ENCODE data around the gene ZNF701.
"Not testable (repeated sequence)": the region's sequence is repeated elsewhere in the genome, so short reads cannot be mapped to it uniquely, and the experiment has no call there.

ZNF701 gene

DNA sequence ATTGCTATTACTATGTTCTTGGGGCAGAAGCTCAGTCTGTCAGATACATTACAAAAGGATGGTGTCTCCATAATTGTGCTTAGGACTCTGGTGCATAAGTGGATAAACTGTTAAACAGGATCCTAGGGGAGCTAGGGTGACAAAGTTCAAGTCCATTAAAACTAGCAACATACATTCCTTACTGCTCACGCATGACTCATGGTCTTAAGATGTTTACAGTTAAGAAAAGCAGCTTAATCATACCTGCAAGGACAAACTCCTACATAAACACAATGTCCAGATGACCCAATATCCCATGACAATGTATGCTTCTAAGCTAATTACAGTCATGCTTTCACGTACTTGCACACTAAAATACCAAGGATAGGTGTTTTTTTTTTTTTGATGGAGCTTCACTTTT, 3.5 kb upstream of the ZNF701 start:
- DNase-seq = no peak

GRCh38 chr19:52567921-52568320, 2.2 kb upstream of the ZNF701 start:
- DNase-seq = no peak

DNA sequence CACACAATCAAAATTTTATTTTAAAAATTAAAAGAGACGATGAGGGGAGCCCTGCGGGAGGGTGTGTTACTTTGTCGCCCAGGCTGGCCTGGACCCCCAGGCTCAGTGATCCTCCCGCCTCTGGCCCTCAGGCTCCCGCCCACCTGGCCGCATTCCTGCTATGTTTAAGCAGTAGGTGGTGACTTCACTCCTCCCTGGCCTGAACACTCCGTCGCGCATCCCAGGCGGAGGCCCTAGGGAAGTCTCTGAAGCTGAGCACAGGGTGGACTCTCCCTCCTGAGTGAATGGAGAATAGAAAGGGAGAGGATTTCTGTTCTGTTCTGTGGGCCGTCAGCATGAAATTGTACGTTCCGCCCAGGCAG, 468 bp upstream of the ZNF701 start:
- DNase-seq = not testable (repeated sequence)

DNA sequence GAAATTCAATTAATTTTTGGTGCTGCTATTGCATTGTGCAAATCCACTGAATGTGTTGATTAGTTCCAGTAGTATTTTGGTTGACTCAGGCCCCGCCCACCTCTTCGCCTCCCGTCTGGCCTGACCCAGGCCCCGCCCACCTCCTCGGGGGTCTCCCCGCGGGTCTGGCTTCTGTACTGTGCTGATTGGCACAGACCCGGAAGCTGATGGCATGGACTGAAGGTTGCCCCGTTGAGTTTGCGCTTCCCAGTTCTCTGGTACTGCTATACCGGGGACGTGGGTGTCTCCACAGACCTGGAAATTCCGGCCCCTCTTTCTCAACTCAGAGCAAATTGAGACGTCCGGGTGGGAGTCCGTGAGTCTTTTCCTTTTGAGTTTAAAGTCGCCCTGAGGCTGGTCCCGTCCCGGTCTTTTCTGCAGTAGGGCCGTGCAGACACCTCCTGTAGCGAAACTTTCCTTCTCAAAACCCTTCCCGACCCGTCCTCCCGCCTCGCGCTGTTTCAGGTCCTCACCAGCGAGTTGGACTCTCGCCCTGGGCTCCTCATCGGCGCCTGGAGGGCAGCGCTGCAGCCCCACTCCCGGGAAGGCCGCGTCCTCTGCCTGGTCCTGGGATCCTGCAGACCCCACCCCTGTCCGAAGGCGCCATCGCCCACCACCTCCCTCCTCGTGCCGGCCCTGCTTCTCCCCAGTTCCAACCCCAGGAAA, 14.8 kb downstream of the ZNF701 start:
- DNase-seq = no peak

- no peak for DNase-seq
Measured at GRCh38 chr19:52585604-52586003, 15.5 kb downstream of the ZNF701 start.

DNA sequence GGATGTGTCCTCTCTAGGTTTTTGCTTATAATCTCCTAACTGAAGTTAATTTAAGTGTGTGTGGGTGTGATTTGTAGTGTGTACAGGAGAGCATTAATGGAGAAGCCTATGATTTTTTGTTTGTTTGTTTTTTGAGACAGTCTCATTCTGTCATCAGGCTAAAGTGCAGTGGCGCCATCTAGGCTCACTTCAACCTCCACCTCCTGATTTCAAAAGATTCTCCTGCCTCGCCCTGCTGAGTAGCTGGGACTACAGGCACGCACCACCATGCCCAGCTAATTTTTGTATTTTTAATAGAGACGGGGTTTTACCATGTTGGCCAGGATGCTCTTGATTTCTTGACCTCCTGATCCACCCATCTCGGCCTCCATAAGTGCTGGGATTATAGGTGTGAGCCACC, 20.6 kb downstream of the ZNF701 start:
- DNase-seq = no peak

- DNase-seq = no peak
Measured at GRCh38 chr19:52592301-52592700, 22.2 kb downstream of the ZNF701 start.

DNA sequence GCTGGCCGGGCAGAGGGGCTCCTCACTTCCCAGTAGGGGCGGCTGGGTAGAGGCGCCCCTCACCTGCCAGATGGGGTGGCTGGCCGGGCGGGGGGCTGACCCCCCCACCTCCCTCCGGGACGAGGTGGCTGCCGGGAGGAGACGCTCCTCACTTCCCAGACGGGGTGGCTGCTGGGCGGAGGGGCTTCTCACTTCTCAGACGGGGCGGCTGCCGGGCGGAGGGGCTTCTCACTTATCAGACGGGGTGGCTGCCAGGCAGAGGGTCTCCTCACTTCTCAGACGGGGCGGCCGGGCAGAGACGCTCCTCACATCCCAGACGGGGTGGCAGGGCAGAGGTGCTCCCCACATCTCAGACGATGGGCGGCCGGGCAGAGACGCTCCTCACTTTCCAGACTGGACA, 23.4 kb downstream of the ZNF701 start:
- not testable (repeated sequence) for DNase-seq

- no peak for DNase-seq
Measured at GRCh38 chr19:52599241-52599640, 29.2 kb downstream of the ZNF701 start.

- DNase-seq = peak; percentile 2
Measured at GRCh38 chr19:52600639-52601024, 30.5 kb downstream of the ZNF701 start.

DNA sequence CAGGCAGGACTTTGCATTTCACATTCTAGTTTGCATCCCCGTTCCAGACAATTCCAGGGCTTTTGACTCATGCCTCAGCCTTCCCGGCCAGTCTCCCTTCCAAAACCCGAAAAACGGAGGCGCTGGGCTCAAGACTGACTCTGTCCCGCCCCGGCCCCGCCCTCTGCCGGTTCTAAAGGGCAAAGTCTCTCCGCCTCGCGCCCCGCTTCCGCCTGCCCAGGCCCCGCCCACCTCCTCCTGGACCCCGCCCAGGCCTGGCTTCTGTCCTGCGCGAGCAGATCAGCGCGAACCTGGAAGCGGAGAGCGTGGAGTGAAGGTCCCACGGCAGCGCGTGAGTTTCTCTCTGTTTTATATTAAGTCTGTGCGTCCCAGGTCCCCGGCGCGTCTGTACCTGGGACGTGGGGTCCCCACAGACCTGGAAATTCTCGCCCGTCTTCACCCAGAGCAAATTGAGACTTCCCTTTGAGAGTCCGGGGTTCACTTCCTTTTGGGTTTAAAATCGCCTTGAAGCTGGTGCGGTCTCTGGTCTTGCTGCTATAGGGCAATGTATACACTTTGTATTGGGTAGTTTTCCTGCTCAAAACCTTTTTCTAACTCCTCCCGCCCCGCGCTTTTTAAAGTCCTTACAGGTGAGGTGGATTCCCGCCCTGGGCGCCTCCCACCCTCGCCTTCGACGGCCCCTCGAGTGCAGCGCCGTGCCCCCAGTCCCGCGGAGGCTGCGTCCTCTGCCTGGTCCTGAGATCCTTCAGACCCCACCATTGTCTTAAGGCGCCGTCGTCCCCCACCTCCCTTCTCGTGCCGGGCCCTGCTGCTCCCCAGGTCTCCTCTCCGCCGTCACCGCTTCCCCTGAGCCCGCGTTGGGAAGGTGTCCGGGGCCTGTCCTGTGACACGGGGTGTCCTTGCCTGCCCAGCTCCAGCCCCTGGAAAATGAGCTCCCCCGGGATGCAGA, 31.2 kb downstream of the ZNF701 start:
- peak; percentile 87 for DNase-seq

DNA sequence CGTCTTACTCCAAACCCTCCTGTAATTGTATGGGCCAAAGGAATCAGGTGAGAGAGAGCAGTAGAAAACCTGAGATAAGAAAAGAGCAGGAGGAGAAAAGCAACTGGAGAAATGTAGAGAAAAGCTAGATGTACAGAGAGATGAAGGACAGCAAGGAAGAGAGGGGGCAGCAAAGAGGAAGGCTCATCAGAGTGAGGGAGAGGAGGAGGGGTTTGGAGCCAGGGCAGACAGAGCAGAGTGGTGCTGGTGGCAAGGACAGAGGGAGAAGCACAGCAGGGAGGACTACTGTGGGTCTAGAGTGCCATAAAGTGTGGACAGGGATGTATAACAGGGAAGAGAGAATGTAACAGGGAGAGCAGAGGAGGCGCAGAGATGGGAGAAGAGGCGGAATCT, 31.9 kb downstream of the ZNF701 start:
- not testable (repeated sequence) for DNase-seq

GRCh38 chr19:52602941-52603340, 32.9 kb downstream of the ZNF701 start:
- no peak for DNase-seq

- no peak for DNase-seq
Measured at GRCh38 chr19:52603558-52604207, 33.6 kb downstream of the ZNF701 start.

DNA sequence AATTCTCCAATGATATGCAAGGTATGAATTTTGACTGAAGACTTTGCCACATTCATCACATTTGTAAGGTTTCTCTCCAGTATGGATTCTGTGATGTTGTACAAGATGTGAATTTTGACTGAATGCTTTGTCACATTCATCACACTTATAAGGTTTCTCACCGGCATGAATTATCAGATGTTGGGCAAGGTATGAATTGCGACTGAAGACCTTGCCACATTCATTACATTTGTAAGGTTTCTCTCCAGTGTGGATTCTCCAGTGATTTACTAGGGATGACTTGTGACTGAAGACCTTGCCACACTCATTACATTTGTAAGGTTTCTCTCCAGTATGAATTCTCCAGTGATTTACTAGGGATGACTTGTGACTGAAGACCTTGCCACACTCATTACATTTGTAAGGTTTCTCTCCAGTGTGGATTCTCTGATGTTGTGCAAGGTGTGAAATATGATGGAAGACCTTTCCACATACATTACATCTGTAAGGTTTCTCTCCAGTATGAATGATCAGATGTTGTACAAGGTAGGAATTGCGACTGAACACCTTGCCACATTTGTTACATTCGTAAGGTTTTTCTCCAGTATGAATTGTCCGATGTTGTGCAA, 43.3 kb downstream of the ZNF701 start:
- no peak for DNase-seq

DNA sequence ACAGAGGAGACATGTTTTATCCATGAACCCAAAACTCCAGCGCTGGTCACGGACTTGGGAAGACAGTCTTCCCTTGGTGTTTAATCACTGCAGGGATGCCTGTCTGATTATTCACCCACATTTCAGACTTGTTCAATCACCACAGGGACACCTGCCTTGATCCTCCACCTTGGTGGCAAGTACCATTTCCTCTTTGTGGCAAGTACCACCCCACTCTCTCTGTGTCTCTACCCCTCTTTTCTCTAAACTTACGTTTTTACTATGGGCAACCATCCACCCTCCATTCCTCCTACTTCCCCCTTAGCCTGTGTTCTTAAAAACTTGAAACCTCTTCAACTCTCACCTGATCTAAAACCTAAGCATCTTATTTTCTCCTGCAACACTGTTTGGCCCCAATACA, 51.3 kb downstream of the ZNF701 start:
- DNase-seq = no peak

DNA sequence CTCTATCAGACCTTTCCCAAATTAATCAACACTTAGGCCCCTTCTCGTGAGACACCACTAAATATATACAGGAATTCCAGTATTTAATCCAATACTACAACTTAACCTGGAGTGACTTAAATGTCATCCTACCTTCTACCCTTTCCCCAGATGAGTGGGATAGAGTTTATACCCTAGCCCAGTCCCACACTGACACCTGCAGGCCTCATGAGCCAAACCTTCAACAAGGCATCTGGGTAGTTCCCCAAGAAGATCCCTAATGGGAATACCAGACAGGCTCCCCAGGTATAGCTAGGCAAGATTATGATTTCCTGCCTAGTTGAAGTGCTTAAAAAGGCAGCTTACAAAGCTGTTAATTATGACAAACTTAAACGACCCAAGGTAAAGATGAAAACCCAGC, 52.2 kb downstream of the ZNF701 start:
- DNase-seq = no peak

- no peak for DNase-seq
Measured at GRCh38 chr19:52626915-52627314, 56.8 kb downstream of the ZNF701 start.

- not testable (repeated sequence) for DNase-seq
Measured at GRCh38 chr19:52627441-52627840, 57.4 kb downstream of the ZNF701 start.

GRCh38 chr19:52635786-52636570, 65.9 kb downstream of the ZNF701 start:
- no peak for DNase-seq

Measured in CD4-positive, alpha-beta T cell treated with Interferon gamma for 1 hour (primary cell).